ENCODE results near the gene PCBP4.

The PCBP4 gene

GRCh38 chr3:51970606-51971300 lies 3.5 kb upstream of the PCBP4 start:
- no peak for DNase-seq

GRCh38 chr3:51969841-51970240 lies 2.6 kb upstream of the PCBP4 start:
- no peak for DNase-seq

- no peak for DNase-seq
Observed at GRCh38 chr3:51968883-51969678, 1.8 kb upstream of the PCBP4 start.

- no peak for DNase-seq
Observed at GRCh38 chr3:51968170-51968775, 1.0 kb upstream of the PCBP4 start.

GRCh38 chr3:51966922-51967383 lies 301 bp downstream of the PCBP4 start:
- peak in 1 of 2 experiments; percentile 17 for DNase-seq

GRCh38 chr3:51966486-51966885 lies 768 bp downstream of the PCBP4 start:
- DNase-seq: no peak

GRCh38 chr3:51966016-51966415 lies 1.2 kb downstream of the PCBP4 start:
- no peak for DNase-seq

- DNase-seq: no peak
Observed at GRCh38 chr3:51964521-51964920, 2.7 kb downstream of the PCBP4 start.

- DNase-seq: peak; percentile 16 to 32
Observed at GRCh38 chr3:51963951-51964451, 3.3 kb downstream of the PCBP4 start.

- no peak for DNase-seq
Observed at GRCh38 chr3:51962854-51963530, 4.3 kb downstream of the PCBP4 start.

- DNase-seq: no peak
Observed at GRCh38 chr3:51961602-51962569, 5.4 kb downstream of the PCBP4 start.

GRCh38 chr3:51961011-51961410 lies 6.2 kb downstream of the PCBP4 start:
- DNase-seq: no peak

GRCh38 chr3:51960386-51960785 lies 6.9 kb downstream of the PCBP4 start:
- DNase-seq: no peak

GRCh38 chr3:51959651-51960050 lies 7.6 kb downstream of the PCBP4 start:
- no peak for DNase-seq

GRCh38 chr3:51958603-51959521 lies 8.4 kb downstream of the PCBP4 start:
- DNase-seq: no peak

GRCh38 chr3:51957520-51958205 lies 9.6 kb downstream of the PCBP4 start:
- no peak for DNase-seq

GRCh38 chr3:51955893-51956770 lies 11.1 kb downstream of the PCBP4 start:
- DNase-seq: no peak

- no peak for DNase-seq
Observed at GRCh38 chr3:51955175-51955892, 11.9 kb downstream of the PCBP4 start, which contains the start of gene GPR62. Gene GPR62 (plus strand): TSS chr3:51955381. CDS start chr3:51955653, 272 bp downstream.

Measured in NCI-H2081 (cell line).